ENCODE data around the gene TBX1.

GRCh38 chr22:19807914-19808872 is 47.6 kb downstream of the TBX1 start:
- TF ChIP-seq EZH2 (IDR thresholded peaks at IDR 0.05) (no peak), CTCF (IDR thresholded peaks at IDR 0.05) (no peak), EZH2phosphoT487 (IDR thresholded peaks at IDR 0.05) (no peak)

Measured in neural progenitor cell (in vitro differentiated cells).